ENCODE results near the gene TATDN2. TPM values are rescaled to one million over a fixed set of nuclear protein-coding genes. Genes with fewer than 3 reads are reported as not detected.

The TATDN2 gene
- total and polyA plus RNA-seq, 9 of the 15 experiments (the other 6 are each of a cell fraction or from before 2014, with no cell fraction given), result 5.2 to 44.7 (median 25.8) TPM

- no peak for TF ChIP-seq NONO (IDR thresholded peaks at IDR 0.05; ENCODE audit: low read depth in 2 of 2, low read length in 1 of 2)
- no peak for TF ChIP-seq MCM2 (IDR thresholded peaks at IDR 0.05; ENCODE audit: low read depth)
- peak; percentile 76 for TF ChIP-seq NFE2 (IDR thresholded peaks at IDR 0.05; ENCODE audit: low read depth)
- TF ChIP-seq SMAD4 (CRISPR knock-in tag; conservative IDR thresholded peaks at IDR 0.05), result 0 out of 2 replicates have a peak, but pooled peaks have one; percentile 27
- TF ChIP-seq TAF1 (IDR thresholded peaks at IDR 0.05; ENCODE audit: control insufficient read depth, extremely low read depth, insufficient read depth, low read length, severe bottlenecking), result no peak
- peak; percentile 69 for TF ChIP-seq C11orf30 (IDR thresholded peaks at IDR 0.05; ENCODE audit: low read depth)
- no peak for TF ChIP-seq SP2 (IDR thresholded peaks at IDR 0.05; ENCODE audit: extremely low read depth, low read depth, low read length, poor library complexity, severe bottlenecking)
- no peak for TF ChIP-seq CBX2 (IDR thresholded peaks at IDR 0.05; ENCODE audit: insufficient read depth, low read length, poor library complexity, severe bottlenecking)
- TF ChIP-seq ZNF263 (CRISPR knock-in tag; IDR thresholded peaks at IDR 0.05; ENCODE audit: borderline replicate concordance), result 0 out of 2 replicates have a peak, but pooled peaks have one; percentile 57
- TF ChIP-seq PML (IDR thresholded peaks at IDR 0.05; ENCODE audit: low read length), result no peak
- no peak for TF ChIP-seq ZNF232 (CRISPR knock-in tag; IDR thresholded peaks at IDR 0.05)
- TF ChIP-seq USF2 (CRISPR knock-in tag; IDR thresholded peaks at IDR 0.05), result no peak
- no peak for TF ChIP-seq KLF6 (CRISPR knock-in tag; IDR thresholded peaks at IDR 0.05; ENCODE audit: borderline replicate concordance)
- no peak for TF ChIP-seq ETV6 (IDR thresholded peaks at IDR 0.05; ENCODE audit: borderline replicate concordance in 1 of 2, low read depth in 2 of 2, low read length in 1 of 2)
- TF ChIP-seq ETV6 (CRISPR knock-in tag; IDR thresholded peaks at IDR 0.05; ENCODE audit: borderline replicate concordance), result no peak
- no peak for TF ChIP-seq NBN (IDR thresholded peaks at IDR 0.05; ENCODE audit: low read depth)
- no peak for TF ChIP-seq SMARCC2 (IDR thresholded peaks at IDR 0.05; ENCODE audit: low read depth)
- TF ChIP-seq KHSRP (IDR thresholded peaks at IDR 0.05), result no peak
- no peak for TF ChIP-seq REST (IDR thresholded peaks at IDR 0.05; ENCODE audit: borderline replicate concordance)
- no peak for TF ChIP-seq REST (CRISPR knock-in tag; IDR thresholded peaks at IDR 0.05; ENCODE audit: low read depth)
Observed at GRCh38 chr3:10279384-10280176, 31.3 kb downstream of the TATDN2 start (continued).

Measured in K562 (cell line).